WTC11 (cell line): ENCODE measurements around the gene KIRREL3.
"Not testable (repeated sequence)": the region's sequence is repeated elsewhere in the genome, so short reads cannot be mapped to it uniquely, and the experiment has no call there.

Experiments used
- KAT7 ChIP-seq: sonication (generic); formaldehyde crosslinking; IDR thresholded peaks from 2 replicates; pipeline ENCODE4 v1.8.1; 2023; ENCODE audit warnings: missing genetic modification reagents, mild to moderate bottlenecking, borderline replicate concordance
- TCF7 ChIP-seq: sonication (generic); formaldehyde crosslinking; IDR thresholded peaks from 2 replicates; pipeline ENCODE4 v1.8.0; 2022; ENCODE audit warnings: mild to moderate bottlenecking, low read depth, missing genetic modification reagents, moderate library complexity

DNA sequence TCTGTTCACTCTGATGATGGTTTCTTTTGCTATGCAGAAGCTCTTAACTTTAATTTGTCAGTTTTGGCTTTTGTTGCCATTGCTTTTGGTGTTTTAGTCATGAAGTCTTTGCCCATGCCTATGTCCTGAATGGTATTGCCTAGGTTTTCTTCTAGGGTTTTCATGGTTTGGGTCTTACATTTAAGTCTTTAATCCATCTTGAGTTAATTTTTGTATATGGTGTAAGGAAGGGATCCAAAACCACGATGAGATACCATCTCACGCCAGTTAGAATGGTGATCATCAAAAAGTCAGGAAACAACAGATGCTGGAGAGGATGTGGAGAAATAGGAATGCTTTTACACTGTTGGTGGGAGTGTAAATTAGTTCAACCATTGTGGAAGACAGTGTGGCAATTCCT, 48.0 kb downstream of the KIRREL3 start:
- not testable (repeated sequence) for TF ChIP-seq KAT7, TCF7 (CRISPR knock-in tag)
